Neuronal stem cell (in vitro differentiated cells): Measurements from ENCODE around the gene ATAD3A.

Experiments used
- DNase-seq: peaks from one replicate; pipeline ENCODE4 v3.0.0-alpha.2; 2013; ENCODE audit warnings: low spot score
- H2AFZ ChIP-seq: one replicate; pipeline ENCODE4 v1.6.1; 2013; ENCODE audit warnings: mild to moderate bottlenecking, low read length, inconsistent platforms
- H2AK5ac ChIP-seq: 2 replicates; pipeline ENCODE4 v1.6.1; 2013; ENCODE audit warnings: low read depth, mild to moderate bottlenecking, inconsistent platforms, low read length, moderate library complexity, mixed read lengths
- H2BK120ac ChIP-seq: 2 replicates; pipeline ENCODE4 v1.6.1; 2013; ENCODE audit warnings: low read depth, mild to moderate bottlenecking, inconsistent platforms, low read length, moderate library complexity, mixed read lengths
- H2BK12ac ChIP-seq: one replicate; pipeline ENCODE4 v1.6.1; 2013; ENCODE audit warnings: low read length, inconsistent platforms
- H2BK15ac ChIP-seq: 2 replicates; pipeline ENCODE4 v1.6.1; 2013; ENCODE audit warnings: mild to moderate bottlenecking, low read length, inconsistent platforms, mixed read lengths
- H2BK5ac ChIP-seq: one replicate; pipeline ENCODE4 v1.6.1; 2013; ENCODE audit warnings: inconsistent platforms, mild to moderate bottlenecking, low read length, moderate library complexity
- H3K14ac ChIP-seq: one replicate; pipeline ENCODE4 v1.6.1; 2013; ENCODE audit warnings: low read length, inconsistent platforms
- H3K18ac ChIP-seq: 2 replicates; pipeline ENCODE4 v1.6.1; 2013; ENCODE audit warnings: low read length, inconsistent platforms
- H3K23ac ChIP-seq: 2 replicates; pipeline ENCODE4 v1.6.1; 2013; ENCODE audit warnings: low read depth, mild to moderate bottlenecking, mixed read lengths, low read length, inconsistent platforms; ENCODE audit not compliant: poor library complexity
- H3K27ac ChIP-seq: replicated peaks from 3 replicates; pipeline ENCODE4 v1.5.1; 2013; ENCODE audit warnings: low read length, inconsistent platforms
- H3K27me3 ChIP-seq, 3 experiments: 2 replicates each; pipeline ENCODE4 v1.6.1; 2013; ENCODE audit warnings: low read length in 3 of 3, mild to moderate bottlenecking in 2 of 3, inconsistent platforms in 1 of 3, low read depth in 1 of 3, mixed read lengths in 1 of 3, moderate library complexity in 1 of 3; ENCODE audit not compliant: control insufficient read depth in 3 of 3, insufficient read depth in 3 of 3
- H3K36me3 ChIP-seq, 2 donors: replicated peaks in 1 of 2; 2 replicates each; pipeline ENCODE4 v1.6.1; 2013; ENCODE audit warnings: low read length in 2 of 2; ENCODE audit not compliant: control insufficient read depth in 2 of 2, insufficient read depth in 2 of 2
- H3K4ac ChIP-seq: 2 replicates; pipeline ENCODE4 v1.6.1; 2013; ENCODE audit warnings: inconsistent platforms, mild to moderate bottlenecking, low read length, moderate library complexity
- H3K4me1 ChIP-seq, 2 donors: 1 replicate in 1 of 2; 2 replicates in 1 of 2; pipeline ENCODE4 v1.6.1; 2013; ENCODE audit warnings: low read length in 2 of 2, low read depth in 1 of 2; ENCODE audit not compliant: control insufficient read depth in 2 of 2, insufficient read depth in 1 of 2
- H3K4me2 ChIP-seq: one replicate; pipeline ENCODE4 v1.6.1; 2013; ENCODE audit warnings: mild to moderate bottlenecking, low read length, inconsistent platforms; ENCODE audit not compliant: insufficient read depth, poor library complexity, severe bottlenecking
- H3K4me3 ChIP-seq, 2 donors: 2 replicates each; pipeline ENCODE4 v1.5.1; 2013; ENCODE audit warnings: low read length in 2 of 2, mild to moderate bottlenecking in 2 of 2, inconsistent platforms in 1 of 2, moderate library complexity in 1 of 2
- H3K79me1 ChIP-seq: one replicate; pipeline ENCODE4 v1.6.1; 2013; ENCODE audit warnings: low read depth, mild to moderate bottlenecking, inconsistent platforms, low read length, moderate library complexity
- H3K9ac ChIP-seq: one replicate; pipeline ENCODE4 v1.6.1; 2013; ENCODE audit warnings: mild to moderate bottlenecking, low read depth, low read length, inconsistent platforms; ENCODE audit not compliant: poor library complexity
- H3K9me3 ChIP-seq, 2 donors: replicated peaks in 1 of 2; 2 replicates each; pipeline versions ENCODE3 to v1.6.1; 2013; ENCODE audit warnings: low read length in 2 of 2, mild to moderate bottlenecking in 2 of 2, inconsistent platforms in 1 of 2, low read depth in 1 of 2, mixed read lengths in 1 of 2, moderate library complexity in 1 of 2; ENCODE audit not compliant: control insufficient read depth in 2 of 2, insufficient read depth in 1 of 2
- H4K8ac ChIP-seq: one replicate; pipeline ENCODE4 v1.6.1; 2013; ENCODE audit warnings: low read depth, mild to moderate bottlenecking, inconsistent platforms, low read length, moderate library complexity
- H4K91ac ChIP-seq: one replicate; pipeline ENCODE4 v1.6.1; 2013; ENCODE audit warnings: low read length, low read depth, mild to moderate bottlenecking, inconsistent platforms; ENCODE audit not compliant: poor library complexity
- WGBS, 2 donors: extraction: QIAGEN DNeasy Blood & Tissue Kit; methylation state at CpG; one replicate each; pipeline ENCODE4 v1.1.7; 2013; ENCODE audit warnings: missing lambda C conversion rate in 2 of 2, mixed read lengths in 1 of 2; ENCODE audit not compliant: insufficient read length in 2 of 2, insufficient replicate concordance in 1 of 2; ENCODE audit errors: extremely low coverage in 2 of 2; 5-methylcytosine and 5-hydroxymethylcytosine counted together

ATAD3A gene

DNA sequence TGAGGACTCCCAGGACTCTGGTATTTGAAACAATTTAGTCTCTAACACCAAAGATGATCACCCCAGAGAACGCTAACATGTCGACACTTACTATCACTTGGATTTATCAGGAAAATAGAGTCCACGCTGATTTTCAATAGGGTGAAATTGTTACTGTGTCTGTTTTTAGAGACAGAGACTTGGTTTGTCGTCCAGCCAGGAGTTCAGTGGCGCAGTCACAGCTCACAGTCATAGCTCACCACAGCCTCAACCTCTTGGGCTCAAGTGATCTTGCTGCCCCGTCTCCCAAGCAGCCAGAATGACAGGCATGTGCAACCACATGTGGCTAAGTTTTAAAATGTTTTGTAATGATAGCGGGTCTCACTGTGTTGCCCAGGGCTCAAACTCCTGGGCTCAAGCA lies 57.4 kb downstream of the ATAD3A start:
- Histone ChIP-seq H3K4me2 (no peak overlapping the region), H3K9ac (peak overlapping the region; percentile 30), H2BK12ac (no peak overlapping the region), H3K18ac (no peak overlapping the region), H2BK15ac (no peak overlapping the region), H3K14ac (no peak overlapping the region), H3K36me3 (peaks cover 15 to 63% of the 10 kb centered on the region in 2 donors), H3K4me3 (no peak overlapping the region), H2AK5ac (no peak overlapping the region), H3K4ac (no peak overlapping the region), H4K8ac (no peak overlapping the region), H3K9me3 (no peaks in the 10 kb centered on the region), H2BK120ac (no peak overlapping the region), H3K23ac (no peak overlapping the region), H3K79me1 (peaks cover 16% of the 10 kb centered on the region), H4K91ac (no peak overlapping the region), H2AFZ (no peak overlapping the region), H3K27ac (no peak overlapping the region), H2BK5ac (no peak overlapping the region), H3K27me3 (no peaks in the 10 kb centered on the region), H3K4me1 (peaks cover 2 to 3% of the 10 kb centered on the region in 2 donors)
- WGBS, 2 donors = no CpG with 5 or more reads among the region's 7 CpGs
- DNase-seq = no peak

DNA sequence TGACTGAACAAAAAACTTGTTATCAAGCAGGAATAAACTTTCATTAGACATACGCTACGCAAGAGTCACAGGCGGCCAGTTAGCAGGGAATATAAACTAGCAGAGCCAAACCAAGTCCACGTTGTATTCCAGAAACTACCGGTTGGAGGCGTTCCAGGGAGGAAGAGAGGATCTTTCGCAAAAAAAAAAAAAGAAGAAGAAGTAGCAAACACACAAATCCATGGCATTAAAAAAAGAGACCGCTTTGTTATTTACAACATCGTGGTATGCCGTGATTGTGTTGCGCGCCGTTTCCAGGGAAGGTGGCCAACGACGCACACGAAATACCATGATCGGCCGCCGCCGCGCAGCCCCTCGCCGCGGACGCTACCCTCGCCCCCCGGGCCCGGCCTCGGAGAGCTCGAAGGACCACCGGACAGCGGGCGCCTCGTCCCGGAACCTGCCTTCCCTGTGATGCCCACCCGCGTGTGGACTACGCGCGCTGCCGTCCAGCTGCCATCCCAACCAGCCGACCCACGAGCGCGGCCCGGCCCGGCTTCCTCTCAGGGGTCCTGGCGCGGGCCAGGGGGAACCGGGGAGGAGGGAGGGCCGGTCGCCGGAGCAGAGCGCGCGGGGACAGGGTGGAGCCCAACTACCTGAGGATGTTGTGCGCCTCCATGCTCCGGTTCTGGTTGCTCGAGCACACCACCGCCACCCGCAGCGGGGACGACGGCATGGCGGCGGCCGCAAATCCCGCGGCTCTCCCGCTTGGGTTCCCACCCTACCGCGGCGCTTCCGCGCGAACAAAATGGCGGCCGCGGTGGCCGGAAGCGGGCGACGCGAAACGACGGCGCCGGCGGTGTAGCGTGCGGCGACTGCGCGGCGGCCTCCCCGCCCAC lies 62.1 kb downstream of the ATAD3A start:
- peak overlapping the region; percentile 88 for H2AFZ ChIP-seq
- WGBS, 2 donors = no CpG with 5 or more reads among the region's 96 CpGs
- no peak overlapping the region for H2BK12ac ChIP-seq
- H4K8ac ChIP-seq = no peak overlapping the region
- H3K27me3 ChIP-seq = peaks cover 0 to 7% (median 4%) of the 10 kb centered on the region in 3 experiments
- no peaks in the 10 kb centered on the region for H3K9me3 ChIP-seq
- peak overlapping the region; percentile 37 for H2BK15ac ChIP-seq
- H3K9ac ChIP-seq = peak overlapping the region; percentile 99
- peak overlapping the region; percentile 37 for H3K4me2 ChIP-seq
- H3K23ac ChIP-seq = peak overlapping the region; percentile 86
- H4K91ac ChIP-seq = peak overlapping the region; percentile 53
- H3K14ac ChIP-seq = peak overlapping the region; percentile 89
- peak overlapping the region; percentile 94 to 100 for H3K4me3 ChIP-seq
- peak overlapping the region; percentile 61 for H2BK120ac ChIP-seq
- peak overlapping the region; percentile 66 for H3K4ac ChIP-seq
- peak overlapping the region; percentile 96 for H3K27ac ChIP-seq
- H2AK5ac ChIP-seq = peak overlapping the region; percentile 98
- peak overlapping the region; percentile 95 for H3K18ac ChIP-seq
- H3K4me1 ChIP-seq = peaks cover 3 to 5% of the 10 kb centered on the region in 2 donors
- H2BK5ac ChIP-seq = peak overlapping the region; percentile 93
- H3K36me3 ChIP-seq = peaks cover 4 to 34% of the 10 kb centered on the region in 2 donors
- peaks cover 2% of the 10 kb centered on the region for H3K79me1 ChIP-seq
- DNase-seq = peak; percentile 65

DNA sequence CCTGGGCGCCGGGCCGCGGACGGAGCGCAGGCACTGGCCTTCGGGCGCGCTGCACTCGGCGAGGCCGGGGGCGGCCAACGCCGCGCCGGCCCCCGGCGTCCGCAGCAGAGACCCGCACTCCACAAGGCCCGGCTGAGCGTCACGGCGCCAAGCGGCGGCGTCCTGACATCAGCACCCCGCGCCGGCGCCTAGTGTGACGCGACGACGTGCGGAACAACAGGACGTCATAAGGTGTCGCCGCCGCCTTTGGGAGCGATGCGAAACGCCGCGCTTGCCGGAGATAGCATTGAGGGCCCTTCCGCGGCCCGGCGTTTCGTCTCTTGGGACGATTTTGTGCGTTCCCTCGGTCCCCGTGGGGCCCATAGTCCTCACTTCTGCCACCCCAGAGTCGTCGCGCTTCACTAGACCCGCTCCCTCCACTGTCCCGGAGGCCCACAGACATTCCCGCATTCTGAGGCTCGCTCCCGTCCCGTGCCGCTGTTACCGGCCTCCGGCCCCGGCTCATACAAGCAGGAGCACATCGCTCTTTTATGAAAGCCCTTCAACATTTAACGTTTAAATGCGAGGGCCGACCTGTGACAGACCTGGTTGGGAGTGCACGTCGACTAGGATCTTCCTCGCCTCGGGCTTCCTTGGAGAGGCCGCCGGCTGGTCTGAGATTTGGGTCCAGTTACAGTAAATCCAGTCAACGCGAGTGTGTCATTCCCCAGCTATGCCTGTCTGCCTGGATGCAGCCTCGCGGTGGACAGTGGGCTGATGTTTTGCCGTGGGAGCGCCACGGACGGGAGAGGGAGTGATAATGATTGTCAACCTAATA lies 63.0 kb downstream of the ATAD3A start, which contains the start of gene SSU72:
SSU72 (minus strand) TSS at position 143 of the 817 bp plus-strand sequence. CDS start 306 bp downstream, outside the sequence.
- Histone ChIP-seq H3K9me3 (no peaks in the 10 kb centered on the region), H2AK5ac (peak within 1 kb of the TSS; percentile 98), H3K79me1 (peaks cover 2% of the 10 kb centered on the region), H2BK15ac (peak within 1 kb of the TSS; percentile 37), H2BK120ac (peak within 1 kb of the TSS; percentile 61), H3K9ac (peak within 1 kb of the TSS; percentile 99), H2BK5ac (peak within 1 kb of the TSS; percentile 93), H2AFZ (peak within 1 kb of the TSS; percentile 88), H3K27ac (peak within 1 kb of the TSS; percentile 96), H3K4ac (peak within 1 kb of the TSS; percentile 66), H3K18ac (peak within 1 kb of the TSS; percentile 95), H3K4me3 (peak within 1 kb of the TSS; percentile 94 to 100), H4K8ac (no peak within 1 kb of the TSS), H3K4me2 (peak within 1 kb of the TSS; percentile 79), H4K91ac (peak within 1 kb of the TSS; percentile 53), H3K23ac (peak within 1 kb of the TSS; percentile 86), H3K4me1 (peaks cover 3 to 5% of the 10 kb centered on the region in 2 donors), H3K36me3 (peaks cover 0 to 25% of the 10 kb centered on the region in 2 donors), H3K27me3 (peaks cover 0 to 9% (median 4%) of the 10 kb centered on the region in 3 experiments), H2BK12ac (no peak within 1 kb of the TSS), H3K14ac (peak within 1 kb of the TSS; percentile 89)
- DNase-seq = peak; percentile 91
- no CpG with 5 or more reads among the region's 87 CpGs for WGBS, 2 donors
